Muscle of back (tissue), 10 donors: Measurements from ENCODE around the gene CNNM1. TPM values are rescaled to one million over a fixed set of nuclear protein-coding genes. Genes with fewer than 3 reads are reported as not detected.

ENCODE experiments used
- polyA plus RNA-seq, 10 donors: library from polyadenylated mRNA; unstranded; fragments of 120-200 nt; gene quantifications; one replicate each; pipeline ENCODE4 v1.2.1, GENCODE V29; 2013; ENCODE audit not compliant: insufficient read length in 10 of 10

The CNNM1 gene
- polyA plus RNA-seq, 10 donors, result 0.01 to 0.19 (median 0.08) TPM; not detected in 5

Other genes with a start within 250 kb of the CNNM1 start
- under 1 TPM in 3 of 10 donors, not detected in 7; 0.04 to 0.26 (median 0.19) TPM for gene HPSE2, start 93.5 kb upstream of the CNNM1 start, polyA plus RNA-seq
- gene GOT1, start 101.3 kb downstream of the CNNM1 start, polyA plus RNA-seq, result 10 to 100 TPM; 31.9 to 47.7 (median 38.7) TPM
- under 1 TPM; 0.15 to 0.97 (median 0.51) TPM for gene NKX2-3, start 203.6 kb downstream of the CNNM1 start, polyA plus RNA-seq